Measurements from ENCODE around the gene UBE4A.
A peak's percentile ranks its signal among the peaks of the same experiment; 100 is the strongest.

Gene UBE4A

DNA sequence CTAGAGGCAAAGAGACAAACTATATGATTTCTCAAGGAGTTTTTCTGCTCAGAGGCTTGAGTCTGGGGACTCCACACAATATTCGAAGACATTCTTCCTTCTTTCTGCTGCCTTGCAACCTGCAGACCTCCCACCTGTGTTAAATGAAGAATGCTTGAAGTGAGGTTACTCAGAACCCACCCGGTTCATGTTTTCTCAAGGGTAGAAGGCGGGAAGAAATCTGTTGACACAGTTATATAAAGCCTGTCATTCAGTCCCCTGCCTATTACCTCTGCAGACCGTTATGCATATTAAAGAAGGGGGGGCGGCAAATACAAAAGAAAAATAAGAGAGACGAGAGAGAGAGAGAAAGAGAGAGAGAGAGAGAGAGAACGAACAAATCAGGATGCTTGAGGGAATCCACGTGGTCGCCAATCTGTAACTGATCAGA is 74.7 kb downstream of the UBE4A start:
- in situ Hi-C loops (cut with HindIII; ENCODE audit: low pct_ligation_motif_present, low sequenced_read_pairs) = no loop called here
- peak overlapping the region; percentile 70 for H3K4me3 ChIP-seq (ENCODE audit: low read depth, low read length)
- no peak overlapping the region for H3K27ac ChIP-seq
- H3K36me3 ChIP-seq (replicated peaks) = no peaks in the 10 kb centered on the region
- TF ChIP-seq, protein P1, sequence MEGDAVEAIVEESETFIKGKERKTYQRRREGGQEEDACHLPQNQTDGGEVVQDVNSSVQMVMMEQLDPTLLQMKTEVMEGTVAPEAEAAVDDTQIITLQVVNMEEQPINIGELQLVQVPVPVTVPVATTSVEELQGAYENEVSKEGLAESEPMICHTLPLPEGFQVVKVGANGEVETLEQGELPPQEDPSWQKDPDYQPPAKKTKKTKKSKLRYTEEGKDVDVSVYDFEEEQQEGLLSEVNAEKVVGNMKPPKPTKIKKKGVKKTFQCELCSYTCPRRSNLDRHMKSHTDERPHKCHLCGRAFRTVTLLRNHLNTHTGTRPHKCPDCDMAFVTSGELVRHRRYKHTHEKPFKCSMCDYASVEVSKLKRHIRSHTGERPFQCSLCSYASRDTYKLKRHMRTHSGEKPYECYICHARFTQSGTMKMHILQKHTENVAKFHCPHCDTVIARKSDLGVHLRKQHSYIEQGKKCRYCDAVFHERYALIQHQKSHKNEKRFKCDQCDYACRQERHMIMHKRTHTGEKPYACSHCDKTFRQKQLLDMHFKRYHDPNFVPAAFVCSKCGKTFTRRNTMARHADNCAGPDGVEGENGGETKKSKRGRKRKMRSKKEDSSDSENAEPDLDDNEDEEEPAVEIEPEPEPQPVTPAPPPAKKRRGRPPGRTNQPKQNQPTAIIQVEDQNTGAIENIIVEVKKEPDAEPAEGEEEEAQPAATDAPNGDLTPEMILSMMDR (IDR thresholded peaks at IDR 0.05; ENCODE audit: low read depth, low read length, missing control alignments) = no peak
- no peak for DNase-seq
- H3K27me3 ChIP-seq (replicated peaks) = no peaks in the 10 kb centered on the region

DNA sequence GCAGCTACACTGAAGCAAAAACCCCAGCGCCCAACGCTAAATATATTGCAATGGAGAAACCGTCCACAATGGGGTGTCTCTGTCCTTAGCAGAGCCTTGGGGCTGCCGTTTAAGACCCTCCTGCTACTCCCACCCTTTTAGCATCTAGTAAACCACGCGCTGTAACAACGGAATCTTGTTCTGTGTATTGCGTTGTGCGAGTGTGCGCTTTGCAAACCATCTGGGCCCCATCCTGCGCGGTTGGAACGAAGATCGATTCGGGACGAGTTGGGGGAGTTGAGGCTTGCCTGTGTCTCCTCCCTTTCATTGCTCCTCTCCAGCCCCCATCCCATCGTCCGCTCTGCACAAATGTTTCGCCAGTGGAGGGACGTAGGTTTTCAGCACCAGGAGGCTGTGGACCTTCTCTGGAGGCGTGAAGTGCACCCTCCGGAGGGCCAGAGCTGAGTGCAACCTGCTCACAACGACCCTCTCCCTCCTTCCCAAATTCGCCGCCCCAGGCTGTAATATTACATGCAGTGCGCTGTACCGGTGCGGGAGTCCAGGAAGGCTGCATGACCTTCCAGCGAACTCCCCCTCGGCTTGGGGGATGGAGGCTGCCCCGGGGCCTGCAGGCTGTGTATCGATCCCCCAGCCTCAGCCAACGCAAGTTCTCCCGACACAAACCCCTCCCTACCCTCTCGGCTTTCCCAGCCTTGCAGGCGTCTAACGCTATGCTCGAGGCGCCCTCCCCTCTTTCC is 75.3 kb downstream of the UBE4A start:
- Histone ChIP-seq H3K27me3 (replicated peaks) (no peaks in the 10 kb centered on the region), H3K27ac (no peak overlapping the region), H3K4me3 (ENCODE audit: low read depth, low read length) (peak overlapping the region; percentile 70), H3K36me3 (replicated peaks) (no peaks in the 10 kb centered on the region)
- no peak for DNase-seq
- TF ChIP-seq, protein P1 (IDR thresholded peaks at IDR 0.05; ENCODE audit: low read depth, low read length, missing control alignments) = peak; percentile 5
- in situ Hi-C loops (cut with HindIII; ENCODE audit: low pct_ligation_motif_present, low sequenced_read_pairs) = no loop called here

DNA sequence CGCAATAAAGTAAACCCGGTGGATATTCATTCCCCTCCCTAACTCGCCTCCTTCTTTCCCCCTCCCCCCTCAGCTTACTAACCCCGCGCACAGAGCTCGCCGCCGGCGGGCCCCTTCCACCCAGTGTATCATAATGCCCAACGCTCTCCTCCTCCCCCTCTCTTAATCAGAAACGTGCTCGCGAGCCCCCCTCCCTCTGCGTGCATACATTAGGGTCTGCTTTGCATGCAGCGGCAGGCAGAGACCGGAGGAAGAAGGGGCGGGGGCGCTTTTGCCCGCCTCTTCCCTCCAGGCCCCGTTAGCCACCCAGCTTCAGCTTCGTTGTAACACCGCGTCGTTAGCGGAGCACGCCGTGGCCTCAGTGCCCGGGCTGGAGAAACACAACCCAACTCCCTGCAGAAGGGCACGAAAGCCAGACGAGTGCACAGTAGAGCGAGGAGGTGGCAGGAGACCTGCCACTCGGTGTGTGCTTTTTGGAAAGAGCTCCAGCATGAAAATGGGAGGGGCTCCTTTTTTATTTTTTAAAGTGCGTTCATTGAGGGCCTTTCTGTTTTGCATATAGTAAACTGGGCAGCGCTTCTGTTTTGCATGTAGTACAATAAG is 76.0 kb downstream of the UBE4A start:
- H3K4me3 ChIP-seq (ENCODE audit: low read depth, low read length) = peak overlapping the region; percentile 70
- in situ Hi-C loops (cut with HindIII; ENCODE audit: low pct_ligation_motif_present, low sequenced_read_pairs) = no loop called here
- no peak for DNase-seq
- H3K36me3 ChIP-seq (replicated peaks) = no peaks in the 10 kb centered on the region
- H3K27me3 ChIP-seq (replicated peaks) = no peaks in the 10 kb centered on the region
- no peak overlapping the region for H3K27ac ChIP-seq
- TF ChIP-seq, protein P1 (IDR thresholded peaks at IDR 0.05; ENCODE audit: low read depth, low read length, missing control alignments) = no peak

DNA sequence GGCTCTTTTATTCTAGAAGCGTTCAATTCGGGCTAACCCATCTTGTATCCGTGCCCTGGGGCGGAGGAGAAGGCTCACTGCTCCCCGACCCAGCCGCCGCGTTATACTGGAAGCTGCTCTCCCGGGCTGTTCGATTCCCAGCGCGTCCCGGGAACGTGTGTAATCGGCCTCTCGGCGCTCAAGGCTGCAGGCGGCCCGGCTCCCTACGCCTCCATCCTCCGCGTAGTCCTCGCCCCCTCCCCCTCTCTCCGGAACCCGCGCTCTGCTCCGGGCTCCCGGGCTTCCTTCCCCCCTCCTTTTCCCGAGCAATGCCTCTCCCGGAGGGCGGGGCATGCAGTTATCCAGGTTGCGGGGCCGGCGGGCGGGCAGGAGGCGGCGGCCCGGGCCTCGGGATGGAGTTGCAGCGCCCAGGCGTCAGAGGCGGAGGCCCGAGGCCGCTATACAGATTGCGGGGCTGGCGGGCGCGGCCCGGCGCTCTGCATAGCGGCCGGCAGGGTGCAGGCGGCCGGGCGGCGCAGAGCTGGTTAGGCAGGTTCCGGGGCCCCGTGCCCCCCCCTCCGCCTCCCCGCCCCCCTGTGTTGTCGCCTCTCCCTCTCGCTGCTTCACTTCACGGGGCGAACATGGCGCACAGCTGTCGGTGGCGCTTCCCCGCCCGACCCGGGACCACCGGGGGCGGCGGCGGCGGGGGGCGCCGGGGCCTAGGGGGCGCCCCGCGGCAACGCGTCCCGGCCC is 76.7 kb downstream of the UBE4A start, which contains the start of gene KMT2A:
Gene KMT2A, plus strand, starts transcription at position 600 of the 732 bp plus-strand sequence. Its CDS starts 21 bp downstream, at position 621.
- TF ChIP-seq, protein P1 (IDR thresholded peaks at IDR 0.05; ENCODE audit: low read depth, low read length, missing control alignments) = no peak
- Histone ChIP-seq H3K36me3 (replicated peaks) (no peaks in the 10 kb centered on the region), H3K27ac (peak within 1 kb of the TSS; percentile 66), H3K27me3 (replicated peaks) (no peaks in the 10 kb centered on the region), H3K4me3 (ENCODE audit: low read depth, low read length) (peak within 1 kb of the TSS; percentile 74)
- DNase-seq = peak; percentile 95
- in situ Hi-C loops (cut with HindIII; ENCODE audit: low pct_ligation_motif_present, low sequenced_read_pairs) = no loop called here

DNA sequence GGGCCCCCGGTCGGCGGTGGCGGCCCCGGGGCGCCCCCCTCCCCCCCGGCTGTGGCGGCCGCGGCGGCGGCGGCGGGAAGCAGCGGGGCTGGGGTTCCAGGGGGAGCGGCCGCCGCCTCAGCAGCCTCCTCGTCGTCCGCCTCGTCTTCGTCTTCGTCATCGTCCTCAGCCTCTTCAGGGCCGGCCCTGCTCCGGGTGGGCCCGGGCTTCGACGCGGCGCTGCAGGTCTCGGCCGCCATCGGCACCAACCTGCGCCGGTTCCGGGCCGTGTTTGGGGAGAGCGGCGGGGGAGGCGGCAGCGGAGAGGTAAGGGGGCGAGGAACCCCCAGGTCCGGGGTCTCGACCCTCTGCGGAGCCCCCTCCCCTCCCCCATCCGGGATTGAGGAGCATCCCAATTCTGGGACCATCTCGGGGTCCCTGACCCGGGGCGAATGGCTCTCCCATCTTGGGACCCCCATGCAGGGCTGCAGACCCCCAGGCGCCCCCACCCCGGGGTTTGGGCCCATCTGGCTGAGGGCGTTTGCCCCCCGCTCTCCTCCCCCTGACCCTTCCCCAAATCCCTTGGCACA is 77.3 kb downstream of the UBE4A start:
- H3K27me3 ChIP-seq (replicated peaks) = no peaks in the 10 kb centered on the region
- TF ChIP-seq, protein P1 (IDR thresholded peaks at IDR 0.05; ENCODE audit: low read depth, low read length, missing control alignments) = no peak
- no peak for DNase-seq
- peak overlapping the region; percentile 74 for H3K4me3 ChIP-seq (ENCODE audit: low read depth, low read length)
- no peaks in the 10 kb centered on the region for H3K36me3 ChIP-seq (replicated peaks)
- peak overlapping the region; percentile 66 for H3K27ac ChIP-seq
- in situ Hi-C loops (cut with HindIII; ENCODE audit: low pct_ligation_motif_present, low sequenced_read_pairs) = no loop called here

Measured in brain microvascular endothelial cell (primary cell).